GM18868 (cell line): Measurements from ENCODE around the gene MEX3D.

Experiments used
- ATAC-seq: cut with Tn5 transposase; IDR thresholded peaks from one replicate; pipeline ENCODE4 v1.9.1; 2021; ENCODE audit warnings: mild to moderate bottlenecking, moderate library complexity; ENCODE audit not compliant: unreplicated experiment

MEX3D gene

DNA sequence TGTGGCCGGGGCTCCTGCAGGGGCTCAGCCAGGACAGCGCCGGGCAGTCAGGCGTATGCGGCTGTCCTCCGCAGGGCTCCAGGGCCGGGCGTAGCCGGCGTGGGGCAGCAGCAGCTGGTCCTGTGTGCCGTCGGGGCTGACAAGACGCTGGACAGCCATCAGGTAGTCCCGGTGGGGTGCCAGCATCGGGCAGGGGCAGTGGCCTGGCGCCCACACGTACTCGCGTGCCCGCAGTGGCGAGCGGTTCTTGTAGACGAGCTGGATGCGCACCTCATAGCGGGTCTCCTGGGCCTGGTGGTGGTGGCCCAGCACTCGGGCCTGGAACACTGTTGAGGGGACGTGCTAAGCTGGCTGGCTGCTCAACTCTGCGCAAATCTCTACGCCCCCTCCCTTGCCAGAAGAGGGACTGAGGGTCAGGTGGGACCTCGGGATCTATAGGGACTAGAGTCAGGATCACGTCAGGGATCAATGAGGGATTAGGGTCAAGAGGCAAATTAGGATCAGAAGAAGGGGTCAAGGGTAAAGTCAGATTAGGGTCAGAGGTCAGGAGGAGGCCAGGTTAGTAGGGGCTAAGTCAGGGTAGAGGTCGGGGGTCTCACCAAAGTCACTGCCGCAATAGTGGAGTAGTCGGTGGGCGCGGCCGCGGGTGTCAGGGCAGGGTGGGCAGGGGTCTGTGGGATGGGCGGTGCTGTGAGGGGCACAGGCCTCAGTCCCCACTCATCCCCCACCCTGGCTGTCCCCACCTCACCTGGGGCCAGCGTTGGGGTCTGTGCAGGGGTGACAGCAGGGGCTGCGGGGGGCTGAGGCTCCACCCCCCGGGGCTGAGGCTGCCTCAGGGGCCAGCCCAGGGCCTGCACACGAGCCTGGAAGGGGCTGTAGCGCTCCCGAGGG lies 61.9 kb downstream of the MEX3D start:
- ATAC-seq = no peak

DNA sequence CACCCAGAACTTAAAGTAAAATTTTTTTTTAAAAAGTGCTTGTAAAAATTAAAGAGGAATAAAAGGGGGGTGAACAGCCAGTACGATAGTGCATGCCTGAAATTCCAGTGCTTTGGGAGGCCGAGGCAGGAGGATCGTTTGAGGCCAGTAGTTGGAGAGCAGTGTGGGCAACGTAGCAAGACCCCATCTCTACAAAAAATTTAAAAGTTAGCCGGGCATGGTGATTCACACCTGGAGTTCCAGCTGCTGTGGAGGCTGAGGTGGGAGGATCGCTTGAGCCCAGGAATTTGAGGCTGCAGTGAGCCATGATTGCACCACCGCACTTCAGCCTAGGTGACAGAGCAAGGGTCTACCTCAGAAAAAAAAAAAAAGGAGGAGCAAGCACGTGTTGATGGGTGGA lies 63.1 kb downstream of the MEX3D start:
- no peak for ATAC-seq
